Measurements from ENCODE around the gene ABCC12.

DNA sequence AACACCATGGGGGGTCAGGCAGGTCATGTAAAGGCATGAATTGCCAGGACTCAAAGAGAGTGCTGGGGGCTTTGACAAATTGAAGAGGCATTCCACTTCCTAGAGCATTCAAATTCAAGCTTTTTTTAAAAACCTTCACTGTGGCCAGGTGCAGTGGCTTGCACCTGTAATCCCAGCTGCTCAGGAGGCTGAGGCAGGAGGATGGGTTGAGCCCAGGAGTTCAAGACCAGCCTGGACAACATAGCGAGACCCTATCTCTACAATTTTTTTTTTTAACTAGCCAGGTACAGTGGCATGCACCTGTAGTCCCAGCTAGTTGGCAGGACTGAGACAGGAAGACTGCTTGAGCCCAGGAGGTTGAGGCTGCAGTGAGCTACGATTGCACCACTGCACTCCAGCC, 17.2 kb downstream of the ABCC12 start:
- no peak for TF ChIP-seq EGR1 (IDR thresholded peaks at IDR 0.05; ENCODE audit: borderline replicate concordance, low read depth, low read length)
- no peak for TF ChIP-seq RFX5 (IDR thresholded peaks at IDR 0.05; ENCODE audit: borderline replicate concordance, low read depth, low read length)
- TF ChIP-seq, protein P1, sequence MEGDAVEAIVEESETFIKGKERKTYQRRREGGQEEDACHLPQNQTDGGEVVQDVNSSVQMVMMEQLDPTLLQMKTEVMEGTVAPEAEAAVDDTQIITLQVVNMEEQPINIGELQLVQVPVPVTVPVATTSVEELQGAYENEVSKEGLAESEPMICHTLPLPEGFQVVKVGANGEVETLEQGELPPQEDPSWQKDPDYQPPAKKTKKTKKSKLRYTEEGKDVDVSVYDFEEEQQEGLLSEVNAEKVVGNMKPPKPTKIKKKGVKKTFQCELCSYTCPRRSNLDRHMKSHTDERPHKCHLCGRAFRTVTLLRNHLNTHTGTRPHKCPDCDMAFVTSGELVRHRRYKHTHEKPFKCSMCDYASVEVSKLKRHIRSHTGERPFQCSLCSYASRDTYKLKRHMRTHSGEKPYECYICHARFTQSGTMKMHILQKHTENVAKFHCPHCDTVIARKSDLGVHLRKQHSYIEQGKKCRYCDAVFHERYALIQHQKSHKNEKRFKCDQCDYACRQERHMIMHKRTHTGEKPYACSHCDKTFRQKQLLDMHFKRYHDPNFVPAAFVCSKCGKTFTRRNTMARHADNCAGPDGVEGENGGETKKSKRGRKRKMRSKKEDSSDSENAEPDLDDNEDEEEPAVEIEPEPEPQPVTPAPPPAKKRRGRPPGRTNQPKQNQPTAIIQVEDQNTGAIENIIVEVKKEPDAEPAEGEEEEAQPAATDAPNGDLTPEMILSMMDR (IDR thresholded peaks at IDR 0.05; ENCODE audit: control extremely low read depth in 1 of 3, insufficient read depth in 1 of 3, low read depth in 1 of 3, low read length in 3 of 3), result no peak
- TF ChIP-seq BCL11A (IDR thresholded peaks at IDR 0.05; ENCODE audit: low read depth in 2 of 2, low read length in 2 of 2), result no peak

Measured in H1 (cell line).